Measurements from ENCODE around the gene MIA. TPM values are rescaled to one million over a fixed set of nuclear protein-coding genes. Genes with fewer than 3 reads are reported as not detected.
"Not testable (repeated sequence)": the region's sequence is repeated elsewhere in the genome, so short reads cannot be mapped to it uniquely, and the experiment has no call there.

The MIA gene
- total RNA-seq, 1 donor from 2014 or later, result not detected

DNA sequence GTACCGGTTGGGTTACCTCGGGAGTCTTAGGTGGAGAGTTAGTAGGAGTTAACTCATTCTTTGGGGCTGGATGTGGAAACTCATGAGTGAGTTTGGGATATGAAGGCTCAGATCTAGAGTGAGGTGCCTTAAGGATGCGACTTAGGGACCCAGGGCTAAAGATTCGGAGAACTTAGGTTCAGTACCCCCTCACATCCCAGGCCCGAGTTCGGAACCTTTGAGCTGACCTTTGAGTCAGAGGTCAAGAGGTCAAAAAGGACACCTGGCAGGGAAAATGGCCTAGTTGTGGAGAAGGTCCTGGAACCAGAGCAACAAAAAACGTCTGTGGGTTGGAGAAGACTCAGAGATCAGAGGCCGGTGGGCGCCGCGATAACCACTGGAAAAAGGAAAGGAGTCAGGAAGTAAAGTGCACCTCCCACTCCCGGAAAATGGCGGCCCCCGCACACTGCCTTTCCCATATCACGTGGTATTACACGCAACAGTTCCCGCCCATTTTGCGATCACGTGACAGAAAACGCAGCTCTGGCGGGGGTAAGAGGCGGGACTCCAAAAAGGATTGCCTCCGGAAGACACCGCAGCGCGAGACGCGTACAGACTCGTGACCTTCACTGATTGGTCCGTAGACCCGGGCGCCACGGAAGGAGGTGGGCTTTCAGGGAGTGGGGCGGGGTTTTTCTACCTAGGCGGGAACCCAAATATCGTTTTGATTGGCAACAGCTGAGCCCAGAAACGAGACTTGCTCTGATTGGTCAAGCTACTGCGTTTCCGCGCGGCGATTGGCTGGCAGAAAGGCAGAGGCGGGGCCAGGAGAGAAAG is 25.1 kb upstream of the MIA start, which contains the start of gene ACTMAP:
TSS of gene ACTMAP (minus strand) at position 420 of the 816 bp plus-strand sequence. CDS start 674 bp downstream, outside the sequence.
- peak; percentile 100 for DNase-seq (ENCODE audit: low spot score)

GRCh38 chr19:40750874-40751537 is 24.3 kb upstream of the MIA start, which contains the start of gene SNRPA:
Gene SNRPA, plus strand, starts transcription at chr19:40751203. Its CDS starts 206 bp downstream, at chr19:40751409.
- peak; percentile 97 for DNase-seq (ENCODE audit: low spot score)

DNA sequence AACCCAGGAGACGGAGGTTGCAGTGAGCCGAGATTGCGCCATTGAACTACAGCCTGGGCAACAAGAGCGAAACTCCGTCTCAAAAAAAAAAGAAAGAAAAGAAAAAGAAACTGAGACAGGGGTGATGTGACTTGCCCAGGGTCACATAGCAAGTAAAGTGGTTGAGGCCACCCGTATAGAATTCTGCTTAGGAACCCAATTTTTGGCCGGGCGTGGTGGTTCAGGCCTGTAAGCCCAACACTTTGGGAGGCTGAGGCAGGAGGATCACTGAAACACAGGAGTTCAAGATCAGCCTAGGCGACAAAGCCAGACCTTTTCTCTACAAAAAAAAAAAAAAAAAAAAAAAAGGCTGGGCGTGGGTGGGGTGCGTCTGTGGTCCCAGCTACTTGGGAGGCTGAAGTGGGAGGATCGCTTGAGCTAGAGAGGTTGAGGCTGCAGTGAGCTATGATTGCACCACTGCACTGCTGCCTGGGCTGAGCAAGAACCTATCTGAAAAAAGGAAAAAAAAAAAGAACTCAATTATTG is 23.0 kb upstream of the MIA start:
- DNase-seq (ENCODE audit: low spot score), result no peak

- DNase-seq (ENCODE audit: low spot score), result no peak
Measured at GRCh38 chr19:40754611-40755247, 20.6 kb upstream of the MIA start.

DNA sequence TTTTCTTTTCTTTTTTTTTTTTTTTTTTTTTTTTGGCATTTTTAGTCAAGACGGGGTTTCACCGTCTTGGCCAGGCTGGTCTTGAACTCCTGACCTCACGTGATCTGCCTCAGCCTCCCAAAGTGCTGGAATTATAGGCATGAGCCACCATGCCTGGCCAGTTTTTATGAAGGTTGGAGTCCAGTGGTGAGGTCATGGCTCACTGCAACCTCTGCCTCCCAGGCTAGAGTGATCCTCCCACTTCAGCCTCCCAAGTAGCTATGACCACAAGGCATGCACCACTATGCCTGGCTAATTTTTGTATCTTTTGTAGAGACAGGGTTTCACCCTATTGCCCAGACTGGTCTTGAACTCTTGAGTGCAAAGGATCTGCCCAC is 20.1 kb upstream of the MIA start:
- no peak for DNase-seq (ENCODE audit: low spot score)

- no peak for DNase-seq (ENCODE audit: low spot score)
Measured at GRCh38 chr19:40755791-40756190, 19.5 kb upstream of the MIA start.

DNA sequence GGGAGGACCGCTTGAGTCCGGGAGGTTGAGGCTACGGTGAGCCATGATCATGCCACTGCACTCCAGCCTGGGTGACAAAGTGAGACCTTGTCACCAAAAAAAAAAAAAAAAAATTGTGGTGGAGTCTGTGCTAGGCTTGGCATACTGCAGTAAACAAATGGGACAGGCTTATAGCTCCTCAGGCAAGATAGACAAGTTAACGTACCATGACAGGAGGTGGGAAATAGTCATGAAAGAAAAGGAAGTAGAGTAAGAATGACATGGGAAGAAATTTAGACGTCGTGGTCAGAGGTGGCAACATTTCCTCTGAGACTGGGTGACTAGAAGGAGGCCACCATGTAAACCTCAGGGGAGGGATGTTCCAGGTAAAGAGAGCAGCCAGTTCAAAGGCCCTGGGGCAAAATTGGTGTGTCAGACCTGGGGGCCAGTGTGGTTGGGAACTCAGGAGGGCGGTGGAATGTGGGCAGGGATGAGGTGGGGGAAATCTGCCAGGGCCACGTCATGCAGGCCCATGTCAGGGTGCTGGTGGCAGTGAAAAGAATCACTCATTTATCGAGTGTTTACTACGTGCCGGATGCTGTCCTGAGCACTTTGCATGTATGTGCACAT is 18.7 kb upstream of the MIA start:
- no peak for DNase-seq (ENCODE audit: low spot score)

DNA sequence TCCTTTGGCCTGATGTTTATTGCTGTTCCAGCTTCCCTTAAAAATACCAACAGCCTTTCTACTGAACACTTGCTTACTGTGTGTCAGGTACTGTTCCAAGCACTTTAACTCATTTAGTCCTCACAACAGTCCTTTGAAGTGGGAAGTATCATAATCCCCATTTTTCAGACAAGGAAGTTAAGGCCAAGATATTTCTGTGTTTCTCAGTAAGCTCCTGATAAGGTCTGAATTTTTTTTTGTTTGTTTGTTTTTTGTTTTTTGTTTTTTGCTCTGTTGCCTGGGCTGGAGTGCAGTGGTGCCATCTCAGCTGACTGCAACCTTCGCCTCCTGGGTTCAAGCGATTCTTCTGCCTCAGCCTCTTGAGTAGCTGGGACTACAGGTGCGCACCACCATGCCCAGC is 16.8 kb upstream of the MIA start:
- no peak for DNase-seq (ENCODE audit: low spot score)

DNA sequence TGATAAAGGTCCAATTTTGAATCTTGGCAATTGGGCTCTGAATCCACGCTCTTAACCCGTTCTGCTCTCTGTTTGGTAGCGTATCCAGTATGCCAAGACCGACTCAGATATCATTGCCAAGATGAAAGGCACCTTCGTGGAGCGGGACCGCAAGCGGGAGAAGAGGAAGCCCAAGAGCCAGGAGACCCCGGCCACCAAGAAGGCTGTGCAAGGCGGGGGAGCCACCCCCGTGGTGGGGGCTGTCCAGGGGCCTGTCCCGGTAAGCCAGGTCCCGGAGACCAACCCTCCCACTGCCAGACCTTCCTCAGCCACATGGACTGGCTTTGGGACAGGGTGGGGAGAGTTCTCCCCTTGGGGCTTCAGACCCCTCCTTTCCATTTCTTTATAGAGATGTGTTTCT is 16.0 kb upstream of the MIA start:
- no peak for DNase-seq (ENCODE audit: low spot score)

GRCh38 chr19:40762754-40763470 is 12.4 kb upstream of the MIA start:
- no peak for DNase-seq (ENCODE audit: low spot score)

- DNase-seq (ENCODE audit: low spot score), result no peak
Measured at GRCh38 chr19:40763526-40763925, 11.8 kb upstream of the MIA start.

- no peak for DNase-seq (ENCODE audit: low spot score)
Measured at GRCh38 chr19:40763963-40764362, 11.4 kb upstream of the MIA start.

- not testable (repeated sequence) for DNase-seq (ENCODE audit: low spot score)
Measured at GRCh38 chr19:40766385-40766784, 8.9 kb upstream of the MIA start.

DNA sequence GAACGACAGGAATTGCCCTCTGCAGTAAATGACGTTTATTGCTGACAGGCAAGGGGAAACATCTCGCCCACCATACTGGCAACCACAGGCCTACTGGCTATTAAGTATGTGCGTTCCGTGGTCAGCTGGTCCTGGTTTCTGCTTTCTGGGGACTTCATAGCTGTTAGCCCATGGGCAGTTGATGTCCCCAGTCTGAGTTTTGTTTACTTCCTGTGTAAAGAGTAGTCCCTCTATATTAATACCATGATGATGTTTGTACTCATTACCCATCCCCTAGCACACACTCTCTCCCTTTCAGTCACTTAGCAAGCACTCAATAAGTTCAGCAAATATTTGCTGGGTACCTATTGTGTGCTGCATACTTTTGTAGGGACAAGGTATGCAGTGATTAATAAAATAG is 6.5 kb upstream of the MIA start:
- DNase-seq (ENCODE audit: low spot score), result no peak

- DNase-seq (ENCODE audit: low spot score), result not testable (repeated sequence)
Measured at GRCh38 chr19:40771101-40771862, 4.0 kb upstream of the MIA start.

GRCh38 chr19:40775632-40776022 is 306 bp downstream of the MIA start:
- no peak for DNase-seq (ENCODE audit: low spot score)

DNA sequence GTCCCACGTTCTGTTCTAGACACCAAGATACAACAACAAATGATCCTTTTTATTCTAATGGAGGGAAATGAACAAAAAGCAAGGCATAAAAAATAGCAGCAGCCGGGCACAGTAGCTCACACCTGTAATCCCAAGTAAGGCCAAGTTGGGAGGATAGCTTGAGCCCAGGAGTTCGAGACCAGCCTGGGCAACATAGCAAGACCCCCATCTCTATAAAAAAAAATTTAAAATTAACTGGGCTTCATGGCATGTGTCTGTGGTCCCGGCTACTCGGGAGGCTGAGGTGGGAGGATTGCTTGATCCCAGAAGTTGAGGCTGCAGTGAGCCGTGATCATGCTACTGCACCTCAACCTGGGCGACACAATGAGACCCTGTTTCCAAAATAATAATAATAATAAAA is 1.0 kb downstream of the MIA start:
- no peak for DNase-seq (ENCODE audit: low spot score)

GRCh38 chr19:40776932-40777644 is 1.8 kb downstream of the MIA start:
- peak; percentile 93 for DNase-seq (ENCODE audit: low spot score)

GRCh38 chr19:40777645-40777936 is 2.3 kb downstream of the MIA start:
- DNase-seq (ENCODE audit: low spot score), result no peak
